ENCODE measurements around the gene CC2D1A.

The CC2D1A gene

DNA sequence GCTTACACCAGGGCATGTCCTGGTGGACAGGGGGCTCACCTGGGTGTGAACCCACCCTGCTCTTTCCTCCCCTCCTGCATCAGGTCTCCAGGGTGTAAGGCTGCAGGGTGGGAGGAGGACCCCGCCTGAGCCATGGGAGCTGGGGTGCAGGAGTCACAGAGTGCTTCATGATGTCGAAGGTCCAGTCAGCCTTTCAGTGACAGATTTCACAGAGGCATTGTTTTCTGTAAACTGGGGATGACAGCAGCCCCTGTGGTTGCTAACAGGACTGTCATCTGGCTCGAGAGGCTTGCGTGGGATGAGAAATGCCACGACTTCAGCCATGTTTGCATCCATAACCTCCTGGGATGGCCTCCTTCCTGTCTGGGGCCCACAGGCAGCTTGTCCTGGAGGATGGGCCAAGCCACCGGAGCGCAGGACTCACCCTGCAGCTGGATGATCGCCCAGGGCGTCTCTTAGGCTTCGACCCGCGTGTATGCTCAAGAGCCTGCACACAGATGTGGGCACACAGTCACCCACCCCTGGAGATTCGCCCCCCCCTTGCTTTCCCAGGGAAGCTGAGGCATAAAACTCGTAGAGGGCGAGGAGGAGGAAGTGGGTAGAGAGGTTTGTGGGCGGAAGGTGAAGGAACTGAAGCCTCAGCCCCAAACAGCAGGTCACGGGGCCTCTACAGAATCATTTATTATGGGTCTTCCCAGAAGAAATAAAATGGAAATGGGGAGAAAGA is 24.1 kb upstream of the CC2D1A start:
- no peaks in the 10 kb centered on the region for H3K27me3 ChIP-seq
- H3K27ac ChIP-seq = peak overlapping the region; percentile 3 to 86 (median 74); a peak in 19 of 22 replicates
- H3K4me1 ChIP-seq = peaks cover 34 to 64% (median 46%) of the 10 kb centered on the region in 10 experiments

DNA sequence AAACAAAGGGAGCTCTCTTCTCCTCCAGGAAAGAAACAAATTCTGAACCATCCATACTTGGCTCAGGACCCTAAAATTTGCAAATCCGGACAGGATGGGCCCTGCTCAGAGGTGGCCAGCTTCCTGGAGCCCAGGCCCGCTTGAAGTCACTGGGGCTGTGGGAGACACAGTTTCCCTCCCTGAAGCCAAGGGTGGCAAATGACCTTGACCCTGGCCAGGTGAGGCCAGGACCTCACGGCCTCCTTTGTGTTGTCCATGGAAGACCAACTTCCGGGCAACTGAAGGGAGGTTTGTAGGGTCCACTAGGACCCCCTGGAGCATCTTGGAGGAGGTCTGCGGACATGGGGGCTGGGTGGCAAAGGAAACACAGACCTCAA is 23.6 kb upstream of the CC2D1A start:
- Histone ChIP-seq H3K4me1 (peaks cover 36 to 64% (median 49%) of the 10 kb centered on the region in 10 experiments), H3K27ac (peak overlapping the region in 10 of 11 experiments; percentile 3 to 86 (median 61); a peak in 16 of 22 replicates), H3K27me3 (no peaks in the 10 kb centered on the region), H3K4me3 (0 out of 20 replicates have a peak overlapping the region, but pooled peaks of 1 of the 10 experiments have one; percentile 0), H3K36me3 (no peaks in the 10 kb centered on the region), H3K9me3 (replicated peaks in 1 of 11) (no peaks in the 10 kb centered on the region), H3K4me2 (peak overlapping the region; percentile 81 to 97 (median 89)), H3K9ac (peak overlapping the region in 8 of 11 experiments; percentile 4 to 78 (median 68); a peak in 9 of 22 replicates), H4K20me1 (no peaks in the 10 kb centered on the region; a peak in 2 of 22 replicates)
- no peak for TF ChIP-seq Cebpa-rat (IDR thresholded peaks at IDR 0.05)

More for the DNA sequence above, 24.1 kb upstream of the CC2D1A start:
- no peaks in the 10 kb centered on the region for H3K36me3 ChIP-seq
- no peak for TF ChIP-seq Cebpa-rat (IDR thresholded peaks at IDR 0.05)
- peak overlapping the region; percentile 3 to 78 (median 67); a peak in 15 of 22 replicates for H3K9ac ChIP-seq
- H4K20me1 ChIP-seq = no peaks in the 10 kb centered on the region; a peak in 2 of 22 replicates
- H3K4me2 ChIP-seq = peak overlapping the region; percentile 81 to 97 (median 89)
- peak overlapping the region in 4 of 10 experiments; percentile 0 to 42 (median 29); a peak in 3 of 20 replicates for H3K4me3 ChIP-seq
- no peaks in the 10 kb centered on the region for H3K9me3 ChIP-seq (replicated peaks in 1 of 11)

DNA sequence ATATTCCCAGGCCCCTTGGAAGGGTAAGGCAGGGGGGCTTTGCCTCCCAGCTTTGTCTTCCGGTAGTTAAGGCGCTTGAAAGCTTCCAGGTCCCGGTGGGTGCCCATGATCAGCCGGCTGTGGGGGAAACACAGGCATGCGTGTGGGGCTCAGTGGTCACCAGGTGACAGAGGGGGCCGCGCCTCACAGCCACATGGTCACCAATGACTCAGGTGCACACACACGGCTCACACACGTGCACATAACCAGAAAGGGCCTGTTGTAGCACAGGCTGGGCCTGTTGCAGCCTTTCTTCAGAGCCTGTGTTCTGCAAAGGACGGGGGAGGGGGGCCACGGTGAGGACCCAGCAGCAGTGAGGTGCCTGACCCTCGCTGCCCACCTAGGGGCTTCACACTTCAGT is 23.2 kb upstream of the CC2D1A start:
- H3K9me3 ChIP-seq (replicated peaks in 1 of 11) = no peaks in the 10 kb centered on the region
- peak overlapping the region; percentile 81 to 97 (median 89) for H3K4me2 ChIP-seq
- H3K4me1 ChIP-seq = peaks cover 38 to 66% (median 50%) of the 10 kb centered on the region in 10 experiments
- no peak for TF ChIP-seq Cebpa-rat (IDR thresholded peaks at IDR 0.05)
- H3K36me3 ChIP-seq = no peaks in the 10 kb centered on the region
- peak overlapping the region in 7 of 11 experiments; percentile 4 to 78 (median 71); a peak in 4 of 22 replicates for H3K9ac ChIP-seq
- no peaks in the 10 kb centered on the region for H3K27me3 ChIP-seq
- no peak overlapping the region for H3K4me3 ChIP-seq
- peak overlapping the region in 8 of 11 experiments; percentile 3 to 86 (median 78); a peak in 13 of 22 replicates for H3K27ac ChIP-seq
- H4K20me1 ChIP-seq = no peaks in the 10 kb centered on the region; a peak in 1 of 22 replicates

DNA sequence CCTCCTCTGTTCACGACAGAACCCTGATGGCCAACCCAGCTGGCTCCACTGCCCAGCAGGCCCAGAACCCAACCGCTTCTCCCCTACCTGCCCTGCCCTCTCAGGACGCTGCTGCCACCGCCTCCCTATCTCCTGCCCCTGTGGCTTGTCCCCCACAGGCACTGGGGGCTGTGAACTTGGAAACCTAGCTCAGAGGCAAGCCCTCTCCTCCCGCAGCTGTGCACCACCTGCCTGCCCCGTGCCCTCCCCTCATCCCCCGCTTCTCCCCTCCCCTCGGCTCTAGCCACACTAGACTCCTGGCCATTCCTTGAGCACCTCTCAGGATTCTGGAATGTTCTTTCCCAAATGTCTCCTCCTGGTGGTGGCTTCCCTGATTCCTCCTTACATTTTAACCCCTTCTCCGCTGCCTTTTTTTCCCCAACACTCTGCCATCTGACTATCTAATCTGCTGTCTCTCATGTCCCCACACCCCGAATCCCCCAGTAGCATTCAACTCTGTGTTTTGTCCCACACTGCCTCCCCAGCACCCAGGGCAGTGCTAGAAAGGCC is 22.4 kb upstream of the CC2D1A start:
- H3K9ac ChIP-seq = no peak overlapping the region
- no peaks in the 10 kb centered on the region for H3K27me3 ChIP-seq
- no peak for TF ChIP-seq Cebpa-rat (IDR thresholded peaks at IDR 0.05)
- H3K36me3 ChIP-seq = no peaks in the 10 kb centered on the region
- H3K27ac ChIP-seq = peak overlapping the region in 1 of 11 experiments; percentile 82; a peak in 1 of 22 replicates
- no peaks in the 10 kb centered on the region for H3K9me3 ChIP-seq (replicated peaks in 1 of 11)
- no peaks in the 10 kb centered on the region; a peak in 1 of 22 replicates for H4K20me1 ChIP-seq
- H3K4me1 ChIP-seq = peaks cover 39 to 74% (median 56%) of the 10 kb centered on the region in 10 experiments
- H3K4me2 ChIP-seq = peak overlapping the region in 10 of 11 experiments; percentile 81 to 97 (median 90); a peak in 18 of 22 replicates
- H3K4me3 ChIP-seq = no peak overlapping the region

DNA sequence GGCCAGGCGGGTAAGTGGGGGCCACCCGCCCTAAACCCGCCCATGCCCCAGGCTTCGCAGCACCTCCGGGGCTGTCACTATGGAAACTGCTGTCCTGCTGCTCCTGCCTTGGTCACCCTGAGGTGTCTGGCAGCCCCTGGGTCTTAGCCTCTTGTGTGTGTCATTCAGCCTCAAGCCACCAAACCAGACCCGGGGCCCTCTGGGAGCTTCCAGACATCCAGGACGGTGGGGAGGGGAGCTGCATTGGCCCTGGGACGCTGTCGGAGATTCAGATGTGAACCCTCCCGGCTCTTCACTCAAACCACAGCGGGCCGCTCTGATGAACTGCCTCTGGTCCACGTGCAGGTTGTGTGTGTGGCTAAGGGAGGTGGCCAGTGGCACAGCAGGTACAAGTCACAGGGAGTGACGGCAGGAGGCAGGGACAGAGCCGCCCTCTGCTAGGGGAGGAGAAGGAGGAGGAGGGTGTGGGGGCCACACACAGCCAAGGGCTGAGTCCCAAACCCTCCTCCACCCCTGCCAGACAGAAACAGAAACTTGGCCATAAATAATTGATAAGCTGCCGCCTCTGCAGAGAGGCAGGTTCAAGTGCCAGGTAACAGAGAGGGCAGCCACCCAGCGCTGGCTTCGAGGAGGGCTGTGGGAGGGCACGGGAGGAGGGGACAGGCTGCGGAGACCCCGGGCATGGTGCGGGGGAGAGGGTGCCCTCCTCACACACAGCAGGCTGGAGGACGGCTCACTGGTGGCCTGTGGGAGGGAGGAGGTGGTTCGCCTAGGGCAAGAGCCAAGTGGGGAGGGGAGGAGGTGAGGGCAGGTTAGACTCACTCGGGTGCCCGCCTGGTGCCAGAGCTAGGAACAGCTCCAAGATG is 21.0 kb upstream of the CC2D1A start:
- H3K4me1 ChIP-seq = peaks cover 35 to 73% (median 53%) of the 10 kb centered on the region in 10 experiments
- TF ChIP-seq Cebpa-rat (IDR thresholded peaks at IDR 0.05) = no peak
- no peak overlapping the region for H3K4me3 ChIP-seq
- peak overlapping the region in 1 of 11 experiments; percentile 55; a peak in 2 of 22 replicates for H3K9ac ChIP-seq
- no peaks in the 10 kb centered on the region; a peak in 1 of 22 replicates for H4K20me1 ChIP-seq
- H3K36me3 ChIP-seq = no peaks in the 10 kb centered on the region; a peak in 1 of 22 replicates
- H3K27ac ChIP-seq = no peak overlapping the region
- 0 out of 22 replicates have a peak overlapping the region, but pooled peaks of 1 of the 11 experiments have one; percentile 8 for H3K4me2 ChIP-seq
- H3K27me3 ChIP-seq = no peaks in the 10 kb centered on the region
- no peaks in the 10 kb centered on the region for H3K9me3 ChIP-seq (replicated peaks in 1 of 11)

DNA sequence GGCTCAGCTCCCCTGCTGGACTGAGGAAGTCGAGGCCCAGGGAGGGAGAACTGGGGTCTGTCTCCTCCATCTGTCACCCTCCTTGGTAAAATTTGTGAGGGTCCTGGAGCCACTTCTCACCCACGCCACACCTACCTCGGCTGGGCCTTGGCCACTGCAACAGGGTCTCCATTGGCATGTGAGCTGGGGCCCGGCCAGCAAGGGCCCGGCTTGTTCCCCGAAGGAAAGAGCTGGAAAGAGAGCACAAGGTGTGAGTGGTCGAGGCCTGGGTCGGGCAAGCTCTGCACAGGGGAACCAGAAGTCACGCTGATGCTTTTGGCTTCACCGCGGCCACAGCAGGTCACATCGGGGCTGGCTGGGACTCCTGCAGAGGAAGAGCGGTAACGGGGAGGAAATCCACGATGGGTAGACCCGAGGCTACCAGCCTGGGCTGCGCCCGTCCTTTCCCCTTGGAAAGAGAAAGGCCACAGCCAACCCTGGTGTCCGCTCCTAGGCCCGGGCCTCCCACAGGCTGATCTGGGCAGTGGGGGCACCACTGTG is 20.1 kb upstream of the CC2D1A start:
- H3K27me3 ChIP-seq = no peaks in the 10 kb centered on the region
- H3K4me3 ChIP-seq = no peak overlapping the region

DNA sequence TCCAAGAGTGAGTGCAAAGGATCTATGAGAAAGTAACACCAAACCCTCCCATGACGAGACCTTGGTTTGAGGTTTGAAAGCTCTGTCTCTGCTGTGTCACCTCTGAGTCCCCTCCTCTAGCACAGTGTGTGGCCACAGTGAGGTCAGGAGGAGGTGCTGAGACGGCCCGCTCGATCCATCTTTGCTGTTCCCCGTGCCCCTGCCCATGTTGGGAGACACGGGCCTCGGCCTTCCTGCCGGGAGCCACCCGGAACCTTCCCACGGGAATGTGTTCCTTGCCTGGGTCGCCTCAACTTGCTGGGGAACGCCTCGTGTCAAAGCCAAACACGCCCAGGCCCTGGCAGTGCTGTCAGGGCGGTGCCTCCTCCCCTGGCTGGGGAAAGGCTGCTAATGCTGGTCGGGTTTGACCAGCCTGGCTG is 19.0 kb upstream of the CC2D1A start:
- no peaks in the 10 kb centered on the region for H3K27me3 ChIP-seq
- H3K9me3 ChIP-seq (replicated peaks in 1 of 11) = no peaks in the 10 kb centered on the region
- peaks cover 17 to 54% (median 35%) of the 10 kb centered on the region in 10 experiments for H3K4me1 ChIP-seq
- H3K36me3 ChIP-seq = no peaks in the 10 kb centered on the region; a peak in 1 of 22 replicates
- H4K20me1 ChIP-seq = no peaks in the 10 kb centered on the region; a peak in 1 of 22 replicates
- no peak overlapping the region for H3K27ac ChIP-seq
- no peak overlapping the region; a peak in 1 of 22 replicates for H3K4me2 ChIP-seq
- no peak for TF ChIP-seq Cebpa-rat (IDR thresholded peaks at IDR 0.05)
- no peak overlapping the region for H3K4me3 ChIP-seq
- H3K9ac ChIP-seq = no peak overlapping the region

More for the DNA sequence above, 20.1 kb upstream of the CC2D1A start:
- no peak for TF ChIP-seq Cebpa-rat (IDR thresholded peaks at IDR 0.05)
- H3K27ac ChIP-seq = no peak overlapping the region
- peaks cover 29 to 65% (median 46%) of the 10 kb centered on the region in 10 experiments for H3K4me1 ChIP-seq
- H4K20me1 ChIP-seq = no peaks in the 10 kb centered on the region; a peak in 1 of 22 replicates
- H3K36me3 ChIP-seq = no peaks in the 10 kb centered on the region; a peak in 1 of 22 replicates
- H3K4me2 ChIP-seq = 0 out of 22 replicates have a peak overlapping the region, but pooled peaks of 1 of the 11 experiments have one; percentile 8
- H3K9ac ChIP-seq = peak overlapping the region in 1 of 11 experiments; percentile 55; a peak in 1 of 22 replicates
- no peaks in the 10 kb centered on the region for H3K9me3 ChIP-seq (replicated peaks in 1 of 11)

DNA sequence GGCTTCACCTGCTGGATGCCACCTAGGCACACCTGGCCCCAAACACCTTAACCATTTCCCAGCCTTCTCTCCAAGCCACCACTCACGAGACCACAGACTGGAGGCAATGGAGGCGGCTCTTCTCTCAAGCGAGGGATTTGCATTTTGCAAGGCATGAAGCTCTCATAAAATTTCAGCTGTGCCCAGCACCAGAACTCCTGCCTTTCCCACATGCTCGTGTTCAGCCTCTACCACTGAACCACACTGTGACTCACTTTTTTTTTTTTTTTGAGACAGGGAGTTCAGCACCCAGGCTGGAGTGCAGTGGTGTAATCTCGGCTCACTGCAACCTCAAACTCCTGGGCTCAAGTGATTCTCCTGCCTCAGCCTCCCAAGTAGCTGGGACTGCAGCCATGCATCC is 18.5 kb upstream of the CC2D1A start:
- H3K9me3 ChIP-seq (replicated peaks in 1 of 11) = no peaks in the 10 kb centered on the region
- no peaks in the 10 kb centered on the region for H3K27me3 ChIP-seq
- no peak overlapping the region for H3K4me3 ChIP-seq
- peaks cover 13 to 49% (median 30%) of the 10 kb centered on the region in 10 experiments for H3K4me1 ChIP-seq
- H3K9ac ChIP-seq = no peak overlapping the region
- no peaks in the 10 kb centered on the region; a peak in 1 of 22 replicates for H4K20me1 ChIP-seq
- no peak overlapping the region for H3K4me2 ChIP-seq
- H3K36me3 ChIP-seq = no peaks in the 10 kb centered on the region; a peak in 1 of 22 replicates
- H3K27ac ChIP-seq = no peak overlapping the region
- no peak for TF ChIP-seq Cebpa-rat (IDR thresholded peaks at IDR 0.05)

Measured in BLaER1 treated with 17β-estradiol and CSF1 and Interleukin-3, amounts not matched to agents 10 nM and 100 nM (cell line).